Measurements from ENCODE around the gene MRPL36. TPM values are rescaled to one million over a fixed set of nuclear protein-coding genes. Genes with fewer than 3 reads are reported as not detected.
A peak's percentile ranks its signal among the peaks of the same experiment; 100 is the strongest.

MRPL36 gene
- total and polyA plus RNA-seq, 3 experiments from 2014 or later, result 80.1 to 97.3 (median 95.4) TPM

DNA sequence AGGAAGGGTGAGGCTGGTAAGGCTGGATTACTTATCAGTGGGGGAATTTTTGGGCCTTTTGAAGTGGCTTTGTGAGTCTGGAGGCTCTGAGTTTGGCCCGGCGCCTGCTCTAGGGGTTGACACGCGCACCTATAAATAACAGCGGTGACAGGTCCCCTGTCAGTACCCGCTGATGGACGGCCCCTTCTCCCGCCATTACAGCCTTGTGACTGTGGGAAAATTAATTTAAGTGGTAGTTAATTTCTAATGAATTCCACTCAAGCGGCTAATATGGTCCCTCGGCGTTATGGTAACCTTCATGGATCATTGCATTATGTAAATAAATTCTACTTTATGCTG, 16.5 kb downstream of the MRPL36 start:
- Histone ChIP-seq H3K9me3 (ENCODE audit: low read length) (no peaks in the 10 kb centered on the region), H3K36me3 (ENCODE audit: insufficient read depth, low read length) (no peaks in the 10 kb centered on the region), H3K4me1 (ENCODE audit: insufficient read depth, low read length) (no peaks in the 10 kb centered on the region), H3K4me3 (ENCODE audit: low read length) (no peak overlapping the region), H3K27me3 (ENCODE audit: insufficient read depth, low read length, poor library complexity, severe bottlenecking) (no peaks in the 10 kb centered on the region), H3K27ac (ENCODE audit: low read depth, low read length) (no peak overlapping the region)
- peaks cover 4 to 31% (median 24%) of the 10 kb centered on the region in 3 donors for H3K4me1 Mint-ChIP-seq
- H3K36me3 Mint-ChIP-seq, result no peaks in the 10 kb centered on the region
- peak overlapping the region in 1 of 8 donors; percentile 63 for H3K27ac Mint-ChIP-seq
- no peaks in the 10 kb centered on the region for H3K9me3 Mint-ChIP-seq
- peaks cover 7% of the 10 kb centered on the region in 2 donors for H3K27me3 Mint-ChIP-seq
- no peak for DNase-seq
- H3K4me3 Mint-ChIP-seq, result peak overlapping the region in 1 of 7 donors; percentile 54
- CTCF ChIA-PET, result no interaction called here
- POLR2A ChIA-PET, result no interaction called here

DNA sequence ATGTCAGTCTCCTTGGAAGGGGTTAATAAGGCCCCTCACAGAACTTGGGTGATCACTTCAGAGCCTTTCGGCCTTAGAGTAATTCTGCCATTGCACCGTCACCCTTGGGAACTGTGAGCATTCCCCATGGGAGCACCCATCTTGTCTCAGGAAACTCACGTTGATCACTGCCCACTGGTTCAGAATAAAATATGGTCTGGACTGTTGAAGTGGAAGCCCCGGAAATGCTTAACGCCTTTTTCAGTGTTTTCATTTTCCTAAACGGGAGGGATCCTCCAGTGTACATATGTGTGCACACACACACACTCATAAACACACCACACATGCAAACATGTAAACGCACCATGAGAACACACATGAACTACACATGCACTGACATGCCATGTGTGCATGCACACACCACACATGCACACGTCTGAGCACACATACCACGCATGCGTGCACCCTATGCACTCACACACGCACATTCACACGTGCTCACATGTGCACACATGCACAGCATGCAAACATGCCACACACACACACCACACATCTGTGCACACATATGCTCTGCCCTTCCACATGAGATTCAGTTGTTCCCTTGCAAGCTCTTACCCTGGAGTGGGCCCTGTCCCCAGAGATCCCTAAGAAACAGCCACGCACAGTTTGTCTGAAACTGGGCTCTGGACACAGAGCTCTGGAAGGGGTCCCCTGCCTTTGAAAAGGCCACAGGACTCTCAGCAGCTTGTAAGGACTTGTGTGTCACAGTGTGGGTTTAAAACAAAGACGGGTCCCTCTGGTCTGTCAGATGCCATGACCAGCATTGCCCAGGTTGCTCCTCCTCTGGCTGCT, 17.0 kb downstream of the MRPL36 start:
- no peak overlapping the region for H3K27ac ChIP-seq (ENCODE audit: low read depth, low read length)
- H3K27ac Mint-ChIP-seq, result peak overlapping the region in 1 of 8 donors; percentile 26
- H3K27me3 ChIP-seq (ENCODE audit: insufficient read depth, low read length, poor library complexity, severe bottlenecking), result no peaks in the 10 kb centered on the region
- H3K36me3 Mint-ChIP-seq, result no peaks in the 10 kb centered on the region
- no peaks in the 10 kb centered on the region for H3K36me3 ChIP-seq (ENCODE audit: insufficient read depth, low read length)
- no peak overlapping the region for H3K4me3 Mint-ChIP-seq
- no peaks in the 10 kb centered on the region for H3K9me3 ChIP-seq (ENCODE audit: low read length)
- H3K27me3 Mint-ChIP-seq, result peaks cover 7% of the 10 kb centered on the region in 2 donors
- CTCF ChIA-PET, result no interaction called here
- H3K4me3 ChIP-seq (ENCODE audit: low read length), result no peak overlapping the region
- POLR2A ChIA-PET, result no interaction called here
- H3K4me1 ChIP-seq (ENCODE audit: insufficient read depth, low read length), result no peaks in the 10 kb centered on the region
- DNase-seq, result no peak
- peaks cover 1 to 27% (median 20%) of the 10 kb centered on the region in 3 donors for H3K4me1 Mint-ChIP-seq
- no peaks in the 10 kb centered on the region for H3K9me3 Mint-ChIP-seq

DNA sequence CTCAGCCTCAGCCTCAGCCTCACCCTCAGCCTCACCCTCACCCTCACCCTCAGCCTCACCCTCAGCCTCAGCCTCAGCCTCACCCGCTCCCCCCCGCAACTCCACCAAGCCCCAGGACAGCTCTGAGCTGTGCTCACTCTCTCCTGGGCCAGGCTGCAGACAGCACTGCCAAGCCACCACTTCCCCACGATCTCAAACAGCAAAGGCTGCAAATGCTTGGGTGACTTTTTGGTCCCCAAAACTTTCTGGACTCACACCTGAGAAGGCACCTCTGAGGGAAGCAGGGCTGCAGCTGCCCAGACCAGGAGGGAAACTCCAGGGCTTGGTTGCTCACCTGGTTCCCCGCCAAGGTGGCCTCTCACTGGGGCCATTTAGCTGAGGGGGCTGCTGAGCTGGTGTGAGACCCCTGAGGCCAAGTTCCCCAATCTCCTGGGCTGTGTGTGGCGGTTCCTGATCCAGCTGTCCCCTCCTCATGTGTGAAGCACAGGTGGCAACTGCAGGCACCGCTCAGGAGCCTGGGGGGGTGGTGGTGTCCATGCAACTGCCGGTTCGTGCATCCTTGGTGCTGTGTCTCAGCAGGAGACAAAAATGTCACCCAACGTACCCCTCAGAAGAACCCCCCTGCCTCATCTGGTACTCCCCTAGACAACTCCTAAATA, 17.8 kb downstream of the MRPL36 start:
- Histone ChIP-seq H3K36me3 (ENCODE audit: insufficient read depth, low read length) (no peaks in the 10 kb centered on the region), H3K27me3 (ENCODE audit: insufficient read depth, low read length, poor library complexity, severe bottlenecking) (no peaks in the 10 kb centered on the region), H3K4me1 (ENCODE audit: insufficient read depth, low read length) (no peaks in the 10 kb centered on the region), H3K27ac (ENCODE audit: low read depth, low read length) (no peak overlapping the region), H3K9me3 (ENCODE audit: low read length) (no peaks in the 10 kb centered on the region), H3K4me3 (ENCODE audit: low read length) (no peak overlapping the region)
- Mint-ChIP-seq H3K4me3 (no peak overlapping the region), H3K36me3 (no peaks in the 10 kb centered on the region), H3K27ac (peak overlapping the region in 1 of 8 donors; percentile 26), H3K9me3 (no peaks in the 10 kb centered on the region), H3K27me3 (peaks cover 7% of the 10 kb centered on the region in 2 donors), H3K4me1 (peaks cover 1 to 27% (median 19%) of the 10 kb centered on the region in 3 donors)
- POLR2A ChIA-PET, result no interaction called here
- no peak for DNase-seq
- CTCF ChIA-PET, result no interaction called here

DNA sequence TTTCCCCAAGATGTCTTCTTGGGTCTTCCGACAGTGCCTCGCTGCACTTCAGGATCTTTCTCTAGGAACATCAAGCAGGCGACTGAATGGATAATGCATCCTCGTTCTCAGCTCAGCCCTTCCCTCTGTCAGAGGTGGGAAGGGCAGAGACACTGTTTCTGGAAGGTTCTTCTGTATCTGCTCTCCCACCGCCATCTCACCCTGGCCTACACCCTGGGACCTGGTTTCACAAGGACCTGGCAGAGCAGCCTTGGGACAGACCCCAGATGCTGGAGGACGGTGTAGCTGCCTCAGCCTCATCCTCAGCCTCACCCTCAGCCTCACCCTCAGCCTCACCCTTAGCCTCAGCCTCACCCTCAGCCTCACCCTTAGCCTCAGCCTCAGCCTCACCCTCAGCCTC, 18.5 kb downstream of the MRPL36 start:
- Mint-ChIP-seq H3K4me3 (no peak overlapping the region), H3K27ac (no peak overlapping the region), H3K9me3 (no peaks in the 10 kb centered on the region), H3K27me3 (peaks cover 7 to 8% of the 10 kb centered on the region in 2 donors), H3K4me1 (peaks cover 1 to 24% (median 19%) of the 10 kb centered on the region in 3 donors), H3K36me3 (no peaks in the 10 kb centered on the region)
- Histone ChIP-seq H3K27me3 (ENCODE audit: insufficient read depth, low read length, poor library complexity, severe bottlenecking) (no peaks in the 10 kb centered on the region), H3K27ac (ENCODE audit: low read depth, low read length) (no peak overlapping the region), H3K4me3 (ENCODE audit: low read length) (no peak overlapping the region), H3K36me3 (ENCODE audit: insufficient read depth, low read length) (no peaks in the 10 kb centered on the region), H3K4me1 (ENCODE audit: insufficient read depth, low read length) (no peaks in the 10 kb centered on the region), H3K9me3 (ENCODE audit: low read length) (no peaks in the 10 kb centered on the region)
- no peak for DNase-seq
- CTCF ChIA-PET, result no interaction called here
- POLR2A ChIA-PET, result no interaction called here

- Histone ChIP-seq H3K4me1 (ENCODE audit: insufficient read depth, low read length) (no peaks in the 10 kb centered on the region), H3K27me3 (ENCODE audit: insufficient read depth, low read length, poor library complexity, severe bottlenecking) (no peaks in the 10 kb centered on the region), H3K36me3 (ENCODE audit: insufficient read depth, low read length) (no peaks in the 10 kb centered on the region), H3K27ac (ENCODE audit: low read depth, low read length) (no peak overlapping the region), H3K9me3 (ENCODE audit: low read length) (no peaks in the 10 kb centered on the region), H3K4me3 (ENCODE audit: low read length) (no peak overlapping the region)
- Mint-ChIP-seq H3K27ac (peak overlapping the region in 1 of 8 donors; percentile 75), H3K36me3 (no peaks in the 10 kb centered on the region), H3K27me3 (peaks cover 7 to 8% of the 10 kb centered on the region in 2 donors), H3K4me1 (peaks cover 1 to 22% (median 15%) of the 10 kb centered on the region in 3 donors), H3K4me3 (no peak overlapping the region), H3K9me3 (no peaks in the 10 kb centered on the region)
- ChIA-PET POLR2A (no interaction called here), CTCF (interaction anchor here (1.2 kb wide), 1 partner anchor 10 kb away, joined by 4 read pairs; no protein-coding TSS in a partner anchor)
- DNase-seq, result no peak
Measured at GRCh38 chr5:1780614-1780930, 19.1 kb downstream of the MRPL36 start.

GRCh38 chr5:1779782-1780613, 19.6 kb downstream of the MRPL36 start:
- DNase-seq, result no peak
- Mint-ChIP-seq H3K36me3 (no peaks in the 10 kb centered on the region), H3K27me3 (peaks cover 7 to 8% of the 10 kb centered on the region in 2 donors), H3K4me3 (no peak overlapping the region), H3K27ac (peak overlapping the region in 1 of 8 donors; percentile 75), H3K9me3 (no peaks in the 10 kb centered on the region), H3K4me1 (peaks cover 1 to 20% (median 14%) of the 10 kb centered on the region in 3 donors)
- Histone ChIP-seq H3K4me3 (ENCODE audit: low read length) (no peak overlapping the region), H3K27ac (ENCODE audit: low read depth, low read length) (no peak overlapping the region), H3K9me3 (ENCODE audit: low read length) (no peaks in the 10 kb centered on the region), H3K27me3 (ENCODE audit: insufficient read depth, low read length, poor library complexity, severe bottlenecking) (no peaks in the 10 kb centered on the region), H3K36me3 (ENCODE audit: insufficient read depth, low read length) (no peaks in the 10 kb centered on the region), H3K4me1 (ENCODE audit: insufficient read depth, low read length) (no peaks in the 10 kb centered on the region)
- CTCF ChIA-PET, result interaction anchor here (1.2 kb wide), 1 partner anchor 9 kb away, joined by 4 read pairs; no protein-coding TSS in a partner anchor
- POLR2A ChIA-PET, result no interaction called here

GRCh38 chr5:1779021-1779680, 20.5 kb downstream of the MRPL36 start:
- Histone ChIP-seq H3K27ac (ENCODE audit: low read depth, low read length) (no peak overlapping the region), H3K4me1 (ENCODE audit: insufficient read depth, low read length) (no peaks in the 10 kb centered on the region), H3K4me3 (ENCODE audit: low read length) (no peak overlapping the region), H3K27me3 (ENCODE audit: insufficient read depth, low read length, poor library complexity, severe bottlenecking) (no peaks in the 10 kb centered on the region), H3K9me3 (ENCODE audit: low read length) (no peaks in the 10 kb centered on the region), H3K36me3 (ENCODE audit: insufficient read depth, low read length) (no peaks in the 10 kb centered on the region)
- CTCF ChIA-PET, result interaction anchor here (1.2 kb wide), 1 partner anchor 8 kb away, joined by 4 read pairs; no protein-coding TSS in a partner anchor
- Mint-ChIP-seq H3K4me1 (peaks cover 1 to 12% (median 7%) of the 10 kb centered on the region in 3 donors), H3K27me3 (peaks cover 0 to 7% of the 10 kb centered on the region in 2 donors), H3K36me3 (no peaks in the 10 kb centered on the region), H3K9me3 (no peaks in the 10 kb centered on the region), H3K4me3 (no peak overlapping the region), H3K27ac (peak overlapping the region in 1 of 8 donors; percentile 91)
- POLR2A ChIA-PET, result no interaction called here
- no peak for DNase-seq

Data from CD8-positive, alpha-beta memory T cell (primary cell).